ENCODE results near the gene EFCAB5. TPM values are rescaled to one million over a fixed set of nuclear protein-coding genes. Genes with fewer than 3 reads are reported as not detected.

EFCAB5 gene
- total and polyA plus RNA-seq, 8 donors = 0.09 to 0.54 (median 0.38) TPM; not detected in 1

DNA sequence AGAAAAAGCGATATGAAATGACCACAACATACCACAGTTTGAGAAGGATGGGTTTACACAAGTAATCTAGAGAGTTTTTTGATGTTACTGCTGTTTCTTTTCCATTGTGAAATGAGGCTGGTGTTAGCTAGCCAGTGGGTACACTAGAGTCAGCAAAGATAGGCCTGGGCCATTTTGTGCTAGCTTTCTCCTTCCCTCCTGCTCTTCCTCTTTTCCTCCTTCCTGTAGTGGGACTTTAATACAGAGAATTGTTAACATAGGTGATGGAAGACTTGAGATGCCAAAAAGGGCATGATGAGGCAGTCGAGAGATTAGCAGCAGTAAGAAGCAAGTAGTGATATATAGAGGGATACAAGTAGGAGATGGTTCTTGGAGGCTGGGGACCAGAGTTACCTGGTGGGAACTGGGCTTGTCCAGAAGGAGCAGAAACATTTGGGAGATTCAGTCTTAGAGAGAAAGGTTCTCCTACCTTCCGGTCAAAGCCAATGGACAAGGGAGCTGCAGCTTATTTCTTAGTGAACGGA is 182.9 kb downstream of the EFCAB5 start:
- Histone ChIP-seq H3K4me3 (no peak overlapping the region), H3K36me3 (peaks cover 0 to 6% (median 5%) of the 10 kb centered on the region in 3 donors), H3K4me1 (peaks cover 0 to 9% (median 0%) of the 10 kb centered on the region in 3 donors), H3K9me3 (no peaks in the 10 kb centered on the region), H3K27me3 (no peaks in the 10 kb centered on the region), H3K27ac (no peak overlapping the region)
- FAIRE-seq = no peak
- intact Hi-C loops (cut with DNase I) = no loop called here
- WGBS, 2 donors = 92 to 93% methylated on average over 4 of the region's 4 CpGs
- ATAC-seq = no peak
- TF ChIP-seq, protein P1, sequence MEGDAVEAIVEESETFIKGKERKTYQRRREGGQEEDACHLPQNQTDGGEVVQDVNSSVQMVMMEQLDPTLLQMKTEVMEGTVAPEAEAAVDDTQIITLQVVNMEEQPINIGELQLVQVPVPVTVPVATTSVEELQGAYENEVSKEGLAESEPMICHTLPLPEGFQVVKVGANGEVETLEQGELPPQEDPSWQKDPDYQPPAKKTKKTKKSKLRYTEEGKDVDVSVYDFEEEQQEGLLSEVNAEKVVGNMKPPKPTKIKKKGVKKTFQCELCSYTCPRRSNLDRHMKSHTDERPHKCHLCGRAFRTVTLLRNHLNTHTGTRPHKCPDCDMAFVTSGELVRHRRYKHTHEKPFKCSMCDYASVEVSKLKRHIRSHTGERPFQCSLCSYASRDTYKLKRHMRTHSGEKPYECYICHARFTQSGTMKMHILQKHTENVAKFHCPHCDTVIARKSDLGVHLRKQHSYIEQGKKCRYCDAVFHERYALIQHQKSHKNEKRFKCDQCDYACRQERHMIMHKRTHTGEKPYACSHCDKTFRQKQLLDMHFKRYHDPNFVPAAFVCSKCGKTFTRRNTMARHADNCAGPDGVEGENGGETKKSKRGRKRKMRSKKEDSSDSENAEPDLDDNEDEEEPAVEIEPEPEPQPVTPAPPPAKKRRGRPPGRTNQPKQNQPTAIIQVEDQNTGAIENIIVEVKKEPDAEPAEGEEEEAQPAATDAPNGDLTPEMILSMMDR (IDR thresholded peaks at IDR 0.05) = no peak
- no peak for DNase-seq

DNA sequence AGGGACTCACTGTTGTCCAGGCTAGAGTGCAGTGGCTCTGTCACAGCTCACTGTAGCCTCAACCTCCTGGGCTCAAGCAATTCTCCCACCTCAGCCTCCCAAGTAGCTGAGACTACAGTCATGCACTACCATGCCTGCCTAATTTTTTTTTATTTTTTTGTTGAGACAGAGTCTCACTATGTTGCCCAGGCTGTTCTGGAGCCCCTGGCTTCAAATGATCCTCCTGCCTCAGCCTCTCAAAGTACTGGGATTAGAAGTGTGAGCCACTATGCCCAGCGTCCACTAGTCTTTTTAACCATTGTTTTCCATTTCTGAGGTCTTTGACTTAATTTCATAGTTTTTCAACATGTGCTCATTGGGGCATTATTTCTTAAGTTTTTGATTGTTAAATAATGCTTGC is 188.7 kb downstream of the EFCAB5 start:
- no peaks in the 10 kb centered on the region for H3K9me3 ChIP-seq
- WGBS, 2 donors = 84 to 96% methylated on average over 1 of the region's 1 CpG
- no peak overlapping the region for H3K27ac ChIP-seq
- FAIRE-seq (no peak), DNase-seq (no peak), ATAC-seq (no peak)
- intact Hi-C loops (cut with DNase I) = no loop called here
- H3K36me3 ChIP-seq = peaks cover 0 to 12% (median 5%) of the 10 kb centered on the region in 3 donors
- H3K27me3 ChIP-seq = no peaks in the 10 kb centered on the region
- H3K4me3 ChIP-seq = no peak overlapping the region
- TF ChIP-seq, protein P1 (IDR thresholded peaks at IDR 0.05) = no peak
- peaks cover 0 to 4% (median 0%) of the 10 kb centered on the region in 3 donors for H3K4me1 ChIP-seq

DNA sequence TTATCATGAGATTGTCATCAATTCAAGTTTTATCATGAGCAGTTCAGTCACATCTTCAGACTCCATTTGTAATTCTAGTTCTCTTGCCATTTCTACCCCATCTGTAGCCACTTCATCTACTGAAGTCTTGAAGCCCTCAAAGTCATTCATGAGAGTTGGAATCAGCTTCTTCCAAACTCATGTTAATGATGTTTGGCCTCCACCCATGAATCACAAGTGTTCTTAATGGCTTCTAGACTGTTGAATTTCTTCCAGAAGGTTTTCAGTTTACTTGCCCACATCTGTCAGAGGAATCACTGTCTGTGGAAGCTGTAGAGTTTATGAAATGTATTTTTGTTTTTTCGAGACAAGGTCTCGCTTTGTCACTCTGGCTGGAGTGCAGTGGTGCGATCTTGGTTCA is 191.2 kb downstream of the EFCAB5 start:
- DNase-seq (no peak), FAIRE-seq (no peak), ATAC-seq (no peak)
- intact Hi-C loops (cut with DNase I) = no loop called here
- peaks cover 0 to 4% (median 0%) of the 10 kb centered on the region in 3 donors for H3K4me1 ChIP-seq
- 99 to 100% methylated on average over 3 of the region's 3 CpGs for WGBS, 2 donors
- no peak overlapping the region for H3K27ac ChIP-seq
- H3K27me3 ChIP-seq = no peaks in the 10 kb centered on the region
- peaks cover 0 to 9% (median 5%) of the 10 kb centered on the region in 3 donors for H3K36me3 ChIP-seq
- no peaks in the 10 kb centered on the region for H3K9me3 ChIP-seq
- TF ChIP-seq, protein P1 (IDR thresholded peaks at IDR 0.05) = no peak
- H3K4me3 ChIP-seq = no peak overlapping the region

DNA sequence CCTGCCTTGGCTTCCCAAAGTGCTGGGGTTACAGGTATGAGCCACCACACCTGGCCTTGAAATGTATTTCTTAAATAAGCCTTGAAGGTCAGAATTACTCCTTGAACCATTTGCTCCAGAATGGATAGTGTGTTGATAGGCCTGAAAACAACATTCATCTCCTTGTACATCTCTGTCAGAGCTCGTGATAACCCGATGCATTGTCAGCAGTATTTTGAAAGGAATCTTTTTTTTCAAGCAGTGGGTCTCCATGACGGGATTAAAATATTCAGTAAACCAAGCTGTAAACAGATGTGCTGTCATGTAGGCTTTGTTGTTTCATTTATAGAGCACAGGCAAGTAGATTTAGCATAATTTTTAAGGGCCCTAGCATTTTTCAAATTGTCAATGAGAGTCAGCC is 191.8 kb downstream of the EFCAB5 start:
- Histone ChIP-seq H3K27ac (no peak overlapping the region), H3K4me1 (peaks cover 0 to 4% (median 0%) of the 10 kb centered on the region in 3 donors), H3K36me3 (peaks cover 0 to 7% (median 1%) of the 10 kb centered on the region in 3 donors), H3K27me3 (no peaks in the 10 kb centered on the region), H3K9me3 (no peaks in the 10 kb centered on the region), H3K4me3 (no peak overlapping the region)
- DNase-seq = no peak
- no peak for ATAC-seq
- no peak for FAIRE-seq
- WGBS, 2 donors = 96% methylated on average over 3 of the region's 3 CpGs
- TF ChIP-seq, protein P1 (IDR thresholded peaks at IDR 0.05) = no peak
- intact Hi-C loops (cut with DNase I) = no loop called here

DNA sequence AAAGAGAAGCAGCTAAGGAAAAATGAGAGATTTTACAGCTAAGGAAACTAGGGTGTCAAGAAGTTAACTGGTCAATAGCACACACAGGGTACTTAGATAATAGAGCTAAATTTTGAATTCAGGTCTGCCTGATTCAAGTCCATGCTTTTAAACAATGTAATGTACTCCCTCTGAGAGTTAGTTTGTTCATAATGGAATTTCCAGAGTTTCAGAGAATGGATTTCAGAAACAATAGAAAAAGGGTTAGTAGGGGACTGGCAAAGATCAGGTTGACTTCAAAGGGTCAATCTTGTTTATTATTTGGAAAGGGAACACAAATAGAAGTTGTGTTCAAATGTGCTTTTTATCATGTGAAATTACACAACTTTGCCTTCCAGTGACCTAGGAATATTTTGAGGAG is 193.1 kb downstream of the EFCAB5 start:
- intact Hi-C loops (cut with DNase I) = no loop called here
- H3K9me3 ChIP-seq = no peaks in the 10 kb centered on the region
- no peak overlapping the region for H3K4me3 ChIP-seq
- H3K36me3 ChIP-seq = peaks cover 0 to 7% (median 0%) of the 10 kb centered on the region in 3 donors
- DNase-seq = no peak
- H3K27ac ChIP-seq = no peak overlapping the region
- ATAC-seq = no peak
- TF ChIP-seq, protein P1 (IDR thresholded peaks at IDR 0.05) = no peak
- no peaks in the 10 kb centered on the region for H3K27me3 ChIP-seq
- H3K4me1 ChIP-seq = peaks cover 0 to 2% (median 0%) of the 10 kb centered on the region in 3 donors
- FAIRE-seq = no peak

All from pancreas (tissue), 10 donors.